Activated CD4-positive, alpha-beta T cell treated with anti-CD3 and anti-CD28 coated beads, Interleukin-2, amount 10 ng/mL, durations not matched to agents 7 days and 5 days (primary cell): Measurements from ENCODE around the gene CCDC69. TPM values are rescaled to one million over a fixed set of nuclear protein-coding genes. Genes with fewer than 3 reads are reported as not detected.
A peak's percentile ranks its signal among the peaks of the same experiment; 100 is the strongest.
"Not testable (repeated sequence)": the region's sequence is repeated elsewhere in the genome, so short reads cannot be mapped to it uniquely, and the experiment has no call there.

Experiments
- CTCF ChIA-PET: fragments of 350-600 bp; sonication (Branson Sonifier 250); formaldehyde crosslinking; loops from one replicate; lab custom pipeline; 2021; ENCODE audit warnings: antibody characterized with exemption; lab: Charles Lee
- POLR2A ChIA-PET: fragments of 350-600 bp; sonication (Branson Sonifier 250); formaldehyde crosslinking; loops from one replicate; lab custom pipeline; 2021; ENCODE audit warnings: antibody characterized with exemption; lab: Charles Lee
- DNase-seq: peaks from one replicate; pipeline ENCODE4 v3.0.0-alpha.2; 2020
- H3K27ac Mint-ChIP-seq: one replicate; pipeline ENCODE4 v1.8.0; 2021; ENCODE audit warnings: mild to moderate bottlenecking, moderate library complexity, mixed read lengths
- H3K27me3 Mint-ChIP-seq: one replicate; pipeline ENCODE4 v1.8.0; 2021; ENCODE audit warnings: mixed read lengths
- H3K36me3 Mint-ChIP-seq: one replicate; pipeline ENCODE4 v1.8.0; 2021; ENCODE audit warnings: low read depth, mixed read lengths
- H3K4me1 Mint-ChIP-seq: one replicate; pipeline ENCODE4 v1.8.0; 2021; ENCODE audit warnings: mixed read lengths
- H3K4me3 Mint-ChIP-seq: one replicate; pipeline ENCODE4 v1.8.0; 2021; ENCODE audit warnings: mild to moderate bottlenecking, moderate library complexity, mixed read lengths
- H3K9me3 Mint-ChIP-seq: one replicate; pipeline ENCODE4 v1.8.0; 2021; ENCODE audit warnings: mixed read lengths
- total RNA-seq, 2 experiments: library from RNA; stranded (reverse); gene quantifications; one replicate each; pipeline ENCODE4 v1.2.3, GENCODE V29; 2021

The CCDC69 gene
- total RNA-seq, 2 experiments from 2014 or later = 79.4 to 84.1 TPM

GRCh38 chr5:151182524-151182900 is 41.4 kb downstream of the CCDC69 start:
- Mint-ChIP-seq H3K27me3 (no peaks in the 10 kb centered on the region), H3K36me3 (peaks cover 62% of the 10 kb centered on the region), H3K4me1 (no peaks in the 10 kb centered on the region), H3K4me3 (no peak overlapping the region), H3K9me3 (no peaks in the 10 kb centered on the region), H3K27ac (no peak overlapping the region)
- DNase-seq = no peak
- ChIA-PET POLR2A (no interaction called here), CTCF (interaction anchor here (0.7 to 5.0 kb wide), 6 partner anchors 9 to 59 kb away, joined by 3 to 23 read pairs (median 4); no protein-coding TSS in a partner anchor)

DNA sequence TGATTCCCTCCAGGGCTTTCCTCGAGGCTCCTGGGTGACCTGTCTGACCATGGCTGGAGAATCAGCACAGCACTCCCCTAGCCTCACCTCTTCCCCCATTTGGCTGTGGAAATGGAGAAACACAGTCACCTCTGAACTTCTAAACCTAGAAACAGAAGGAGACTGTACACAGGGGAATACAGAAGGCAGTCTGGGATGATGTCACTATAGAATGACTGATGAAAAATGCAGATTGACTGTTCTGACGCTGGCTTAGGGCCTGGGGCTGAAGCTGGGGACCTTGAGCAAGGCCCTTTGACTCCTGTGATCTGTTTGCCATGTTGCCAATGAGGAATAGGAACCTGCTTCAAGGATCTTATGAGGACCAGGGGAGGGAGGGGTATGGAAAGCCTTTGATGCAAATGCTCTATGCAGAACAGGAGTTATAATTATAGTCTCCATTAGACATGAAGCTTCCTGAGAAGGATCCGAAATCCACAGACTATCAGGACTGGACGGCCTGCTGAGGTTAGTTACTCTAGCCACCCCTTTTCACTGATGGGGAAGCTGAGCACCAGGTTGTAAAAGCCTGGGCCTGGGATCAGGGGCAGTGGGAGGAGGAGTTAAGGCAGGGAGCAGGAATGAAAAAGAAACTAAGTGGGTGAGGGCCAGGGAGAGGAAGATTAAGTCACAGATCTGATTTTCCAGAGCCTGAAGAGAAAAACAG is 41.9 kb downstream of the CCDC69 start:
- Mint-ChIP-seq H3K4me1 (peaks cover under 1% of the 10 kb centered on the region), H3K36me3 (peaks cover 59% of the 10 kb centered on the region), H3K9me3 (no peaks in the 10 kb centered on the region), H3K4me3 (no peak overlapping the region), H3K27me3 (no peaks in the 10 kb centered on the region), H3K27ac (peak overlapping the region; percentile 66)
- POLR2A ChIA-PET = no interaction called here
- no peak for DNase-seq
- CTCF ChIA-PET = interaction anchor here (0.7 to 5.0 kb wide), 4 partner anchors 9 to 110 kb away, joined by 3 to 23 read pairs (median 3); no protein-coding TSS in a partner anchor

- no peak overlapping the region for H3K27ac Mint-ChIP-seq
- H3K4me1 Mint-ChIP-seq = peaks cover 1% of the 10 kb centered on the region
- DNase-seq = no peak
- H3K27me3 Mint-ChIP-seq = no peaks in the 10 kb centered on the region
- ChIA-PET CTCF (interaction anchor here (1.4 to 5.0 kb wide), 2 partner anchors 15 to 21 kb away, joined by 3 to 23 read pairs; no protein-coding TSS in a partner anchor), POLR2A (interaction anchor here (0.6 kb wide), 1 partner anchor 10 kb away, joined by 3 read pairs; no protein-coding TSS in a partner anchor)
- H3K36me3 Mint-ChIP-seq = peaks cover 50% of the 10 kb centered on the region
- H3K4me3 Mint-ChIP-seq = no peak overlapping the region
- no peaks in the 10 kb centered on the region for H3K9me3 Mint-ChIP-seq
Measured at GRCh38 chr5:151180291-151180690, 43.6 kb downstream of the CCDC69 start.

GRCh38 chr5:151179489-151179840 is 44.4 kb downstream of the CCDC69 start:
- DNase-seq = no peak
- Mint-ChIP-seq H3K9me3 (no peaks in the 10 kb centered on the region), H3K27me3 (no peaks in the 10 kb centered on the region), H3K4me1 (peaks cover 1% of the 10 kb centered on the region), H3K27ac (no peak overlapping the region), H3K36me3 (peaks cover 52% of the 10 kb centered on the region), H3K4me3 (no peak overlapping the region)
- ChIA-PET POLR2A (no interaction called here), CTCF (interaction anchor here (1.4 to 5.0 kb wide), 2 partner anchors 14 to 22 kb away, joined by 3 to 23 read pairs; no protein-coding TSS in a partner anchor)

DNA sequence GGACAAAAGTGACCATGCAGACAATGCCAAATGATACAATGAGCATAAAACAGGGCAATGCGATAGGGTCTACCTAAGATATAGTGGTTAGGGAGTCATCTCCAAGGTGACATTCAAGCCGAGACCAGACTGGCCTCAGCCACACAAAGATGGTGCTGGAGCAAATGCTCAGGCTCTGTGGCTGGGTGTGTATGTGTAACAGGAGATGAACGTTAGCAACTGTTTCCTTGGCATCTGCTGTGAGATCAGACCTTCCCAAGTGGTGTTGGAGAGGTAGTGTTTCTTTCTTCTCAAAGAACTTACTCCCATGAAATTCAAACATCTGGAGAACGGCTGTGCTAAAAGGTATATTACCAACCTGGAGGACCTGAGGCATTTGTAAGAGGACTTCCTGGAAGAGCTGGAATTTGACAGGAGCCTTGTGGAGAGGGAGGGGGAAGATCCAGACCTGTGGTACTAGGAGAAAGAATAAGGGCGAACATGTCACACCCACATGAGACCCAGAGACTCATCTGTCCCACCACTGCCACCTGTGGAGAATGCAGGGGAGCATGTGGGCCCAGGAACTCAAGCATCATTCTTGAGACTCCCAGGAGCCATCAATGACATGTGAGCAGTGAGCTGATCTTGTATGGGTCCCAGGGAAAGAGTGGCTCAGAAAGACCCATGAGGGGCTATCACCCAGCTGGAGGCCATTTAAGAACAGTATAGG is 45.0 kb downstream of the CCDC69 start:
- ChIA-PET CTCF (interaction anchor here (1.4 to 5.0 kb wide), 3 partner anchors 14 to 23 kb away, joined by 3 to 23 read pairs (median 3); partner anchors contain the start of gene ANXA6), POLR2A (no interaction called here)
- Mint-ChIP-seq H3K4me3 (no peak overlapping the region), H3K27ac (no peak overlapping the region), H3K36me3 (peaks cover 55% of the 10 kb centered on the region), H3K9me3 (no peaks in the 10 kb centered on the region), H3K27me3 (no peaks in the 10 kb centered on the region), H3K4me1 (peaks cover 4% of the 10 kb centered on the region)
- DNase-seq = no peak

GRCh38 chr5:151178372-151178771 is 45.5 kb downstream of the CCDC69 start:
- CTCF ChIA-PET = interaction anchor here (1.6 kb wide), 1 partner anchor 20 kb away, joined by 3 read pairs; the partner anchor contains the start of gene ANXA6
- Mint-ChIP-seq H3K36me3 (peaks cover 51% of the 10 kb centered on the region), H3K27ac (no peak overlapping the region)

DNA sequence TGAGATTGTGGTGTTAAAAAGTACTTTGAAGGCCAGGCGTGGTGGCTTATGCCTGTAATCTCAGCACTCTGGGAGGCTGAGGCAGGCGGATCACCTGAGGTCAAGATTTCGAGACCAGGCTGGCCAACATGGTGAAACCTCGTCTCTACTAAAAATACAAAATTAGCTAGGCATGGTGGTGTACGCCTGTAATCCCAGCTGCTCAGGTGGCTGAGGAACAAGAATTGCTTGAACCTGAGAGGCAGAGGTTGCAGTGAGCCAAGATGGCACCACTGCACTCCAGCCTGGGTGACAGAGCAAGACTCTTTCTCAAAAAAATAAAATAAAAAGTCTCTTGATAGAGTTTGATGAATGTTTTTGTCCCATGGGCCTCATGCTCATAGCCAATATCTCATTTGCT is 47.6 kb downstream of the CCDC69 start:
- not testable (repeated sequence) for DNase-seq, H3K9me3 Mint-ChIP-seq, H3K27ac Mint-ChIP-seq, H3K27me3 Mint-ChIP-seq, H3K4me1 Mint-ChIP-seq, H3K4me3 Mint-ChIP-seq
- peaks cover 39% of the 10 kb centered on the region for H3K36me3 Mint-ChIP-seq
- POLR2A ChIA-PET = interaction anchor here (0.6 kb wide), 1 partner anchor 15 kb away, joined by 3 read pairs; no protein-coding TSS in a partner anchor
- CTCF ChIA-PET = interaction anchor here (0.7 to 2.3 kb wide), 2 partner anchors 11 to 726 kb away, joined by 3 to 9 read pairs; no protein-coding TSS in a partner anchor

More at GRCh38 chr5:151178372-151178771, 45.5 kb downstream of the CCDC69 start:
- DNase-seq = no peak
- POLR2A ChIA-PET = no interaction called here
- Mint-ChIP-seq H3K4me1 (peaks cover 4% of the 10 kb centered on the region), H3K27me3 (no peaks in the 10 kb centered on the region), H3K4me3 (no peak overlapping the region), H3K9me3 (no peaks in the 10 kb centered on the region)

GRCh38 chr5:151174612-151175101 is 49.2 kb downstream of the CCDC69 start:
- no peak for DNase-seq
- H3K27ac Mint-ChIP-seq = no peak overlapping the region
- CTCF ChIA-PET = no interaction called here

DNA sequence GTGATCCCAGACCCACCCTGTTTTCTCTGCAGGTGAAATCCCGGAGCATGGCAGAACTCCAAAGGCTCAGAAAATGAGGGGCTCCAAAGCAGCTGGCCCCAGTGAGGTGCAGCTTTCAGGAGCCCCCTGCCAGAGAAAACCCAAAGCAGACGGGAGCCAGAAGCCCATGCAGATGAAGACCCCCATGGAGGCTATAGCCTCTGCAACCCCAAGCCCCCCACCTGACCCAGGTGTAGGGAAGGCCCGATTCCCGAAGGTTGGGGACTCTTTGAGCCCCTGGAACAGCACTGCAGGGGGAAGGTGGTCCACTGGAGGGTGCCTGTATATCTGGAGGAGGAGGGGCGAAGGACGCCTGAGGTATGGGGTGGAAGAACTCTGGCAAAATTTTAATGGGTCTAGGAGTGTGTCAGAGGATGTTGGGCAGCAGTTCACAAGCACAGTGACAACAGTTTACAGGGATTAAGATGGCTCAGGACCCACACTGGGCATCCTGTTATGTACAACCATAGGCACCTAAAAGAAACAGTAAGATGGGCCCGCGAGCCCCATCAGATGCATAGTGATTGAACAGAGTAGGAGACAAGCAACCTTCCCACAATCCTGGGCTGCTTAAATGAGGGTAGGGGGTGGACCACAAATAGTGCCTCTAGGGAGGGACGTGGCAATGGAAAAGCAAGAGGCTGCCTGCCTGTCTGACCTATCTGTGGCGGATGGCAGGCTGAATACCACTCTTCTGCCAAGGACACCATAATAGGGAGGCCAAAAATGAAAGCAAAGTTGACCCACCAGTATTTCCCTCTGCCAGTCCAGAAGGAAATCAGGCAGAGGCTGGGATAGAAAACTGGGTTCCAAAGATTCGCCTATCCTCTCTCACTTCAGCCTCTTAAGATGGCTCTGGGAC is 49.9 kb downstream of the CCDC69 start:
- Mint-ChIP-seq H3K4me1 (peaks cover 14% of the 10 kb centered on the region), H3K9me3 (no peaks in the 10 kb centered on the region), H3K4me3 (no peak overlapping the region), H3K27me3 (no peaks in the 10 kb centered on the region), H3K36me3 (peaks cover 26% of the 10 kb centered on the region), H3K27ac (peak overlapping the region; percentile 28)
- ChIA-PET POLR2A (no interaction called here), CTCF (interaction anchor here (0.6 to 0.7 kb wide), 2 partner anchors 8 to 614 kb away, joined by 3 to 5 read pairs; no protein-coding TSS in a partner anchor)
- DNase-seq = no peak

More at GRCh38 chr5:151174612-151175101, 49.2 kb downstream of the CCDC69 start:
- POLR2A ChIA-PET = no interaction called here
- H3K9me3 Mint-ChIP-seq = no peaks in the 10 kb centered on the region
- H3K27me3 Mint-ChIP-seq = no peaks in the 10 kb centered on the region
- peaks cover 29% of the 10 kb centered on the region for H3K36me3 Mint-ChIP-seq
- no peak overlapping the region for H3K4me3 Mint-ChIP-seq
- H3K4me1 Mint-ChIP-seq = peaks cover 14% of the 10 kb centered on the region

DNA sequence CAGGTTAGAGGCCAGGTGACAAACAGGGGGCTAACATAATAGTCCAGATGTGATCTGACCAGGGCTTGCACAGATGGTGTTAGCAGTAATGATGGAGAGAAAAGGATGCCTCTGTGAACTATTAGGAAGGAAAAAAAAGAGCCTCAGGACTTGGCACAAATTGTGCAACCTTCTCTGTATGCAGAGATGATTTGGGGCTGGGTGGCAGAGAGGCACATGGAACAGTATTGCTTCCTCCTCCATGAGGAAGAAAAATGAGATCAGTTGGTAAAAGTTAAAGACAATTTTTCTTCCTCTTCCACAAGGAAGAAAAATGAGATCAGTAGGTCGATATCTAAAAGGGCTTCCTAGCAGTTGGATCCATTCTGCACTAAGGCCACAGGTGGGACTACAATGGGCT is 52.4 kb downstream of the CCDC69 start:
- H3K4me1 Mint-ChIP-seq = peaks cover 13% of the 10 kb centered on the region

GRCh38 chr5:151168602-151169344 is 55.1 kb downstream of the CCDC69 start:
- Mint-ChIP-seq H3K9me3 (no peaks in the 10 kb centered on the region), H3K27ac (no peak overlapping the region), H3K36me3 (no peaks in the 10 kb centered on the region), H3K4me1 (peaks cover 19% of the 10 kb centered on the region), H3K4me3 (no peak overlapping the region), H3K27me3 (no peaks in the 10 kb centered on the region)
- DNase-seq = no peak
- ChIA-PET POLR2A (interaction anchor here (0.6 kb wide), 1 partner anchor 115 kb away, joined by 3 read pairs; no protein-coding TSS in a partner anchor), CTCF (interaction anchor here (0.6 to 11.1 kb wide), 6 partner anchors 22 to 910 kb away, joined by 3 to 89 read pairs (median 4); no protein-coding TSS in a partner anchor)

More for the DNA sequence above, 52.4 kb downstream of the CCDC69 start:
- Mint-ChIP-seq H3K36me3 (peaks cover 8% of the 10 kb centered on the region), H3K27ac (no peak overlapping the region), H3K27me3 (no peaks in the 10 kb centered on the region), H3K9me3 (no peaks in the 10 kb centered on the region), H3K4me3 (no peak overlapping the region)
- CTCF ChIA-PET = interaction anchor here (0.6 to 11.1 kb wide), 5 partner anchors 24 to 733 kb away, joined by 3 to 89 read pairs (median 5); no protein-coding TSS in a partner anchor
- no peak for DNase-seq
- POLR2A ChIA-PET = no interaction called here
